ENCODE data around the gene PDIA5.

Gene PDIA5

DNA sequence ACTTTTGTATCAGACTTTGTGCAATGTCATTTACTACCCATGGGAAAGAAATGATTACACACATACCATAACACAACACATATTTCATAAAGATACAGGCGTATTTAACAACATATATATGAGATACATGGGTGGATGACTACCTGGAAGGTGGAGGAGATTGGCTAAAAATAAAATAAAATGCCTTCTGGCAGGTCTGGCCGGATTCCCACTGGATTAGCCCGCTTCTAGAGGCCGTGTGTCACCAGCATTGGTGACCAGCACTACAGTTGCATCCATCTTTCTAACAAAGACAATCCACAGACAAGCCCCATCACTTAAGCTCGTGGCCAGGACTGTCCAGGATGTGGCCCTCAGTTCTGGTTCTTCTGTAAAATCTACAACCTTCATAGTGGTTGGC, 114.0 kb downstream of the PDIA5 start:
- no peaks in the 10 kb centered on the region; the same call in 1 of the 2 replicates for H3K9me3 ChIP-seq (ENCODE audit: low read length)
- TF ChIP-seq EZH2 (IDR thresholded peaks at IDR 0.05; ENCODE audit: borderline replicate concordance, low read length) (no peak), CTCF (IDR thresholded peaks at IDR 0.05; ENCODE audit: low read length) (no peak)
- H3K4me2 ChIP-seq (ENCODE audit: low read length), result no peak overlapping the region
- no peaks in the 10 kb centered on the region for H3K9me2 ChIP-seq (ENCODE audit: low read depth, low read length)
- H3K27me3 ChIP-seq (ENCODE audit: insufficient read depth, low read length), result no peaks in the 10 kb centered on the region
- H3K79me2 ChIP-seq (ENCODE audit: insufficient read depth, low read length), result no peaks in the 10 kb centered on the region
- no peak overlapping the region for H3K9ac ChIP-seq (ENCODE audit: low read length)
- no peaks in the 10 kb centered on the region for H3K36me3 ChIP-seq (ENCODE audit: insufficient read depth, low read length)
- H3K4me1 ChIP-seq (ENCODE audit: insufficient read depth, low read length, severe bottlenecking), result no peaks in the 10 kb centered on the region
- no peaks in the 10 kb centered on the region for H3F3A ChIP-seq (ENCODE audit: insufficient read depth, low read length)
- no peak overlapping the region for H2AFZ ChIP-seq (ENCODE audit: low read length)
- no peak overlapping the region for H3K4me3 ChIP-seq (ENCODE audit: low read depth, low read length, poor library complexity, severe bottlenecking)
- H4K20me1 ChIP-seq (ENCODE audit: insufficient read depth, low read length), result no peaks in the 10 kb centered on the region
- no peak overlapping the region for H3K27ac ChIP-seq (ENCODE audit: low read depth, low read length, poor library complexity, severe bottlenecking)

- Histone ChIP-seq H3K9me2 (ENCODE audit: low read depth, low read length) (no peaks in the 10 kb centered on the region), H3K27ac (ENCODE audit: low read depth, low read length, poor library complexity, severe bottlenecking) (no peak overlapping the region), H3K4me1 (ENCODE audit: insufficient read depth, low read length, severe bottlenecking) (no peaks in the 10 kb centered on the region), H3K4me2 (ENCODE audit: low read length) (no peak overlapping the region), H3K27me3 (ENCODE audit: insufficient read depth, low read length) (no peaks in the 10 kb centered on the region), H3K9me3 (ENCODE audit: low read length) (no peaks in the 10 kb centered on the region; the same call in 1 of the 2 replicates), H3F3A (ENCODE audit: insufficient read depth, low read length) (no peaks in the 10 kb centered on the region), H2AFZ (ENCODE audit: low read length) (no peak overlapping the region), H3K79me2 (ENCODE audit: insufficient read depth, low read length) (no peaks in the 10 kb centered on the region), H3K4me3 (ENCODE audit: low read depth, low read length, poor library complexity, severe bottlenecking) (no peak overlapping the region), H3K9ac (ENCODE audit: low read length) (no peak overlapping the region), H4K20me1 (ENCODE audit: insufficient read depth, low read length) (no peaks in the 10 kb centered on the region), H3K36me3 (ENCODE audit: insufficient read depth, low read length) (no peaks in the 10 kb centered on the region)
- TF ChIP-seq EZH2 (IDR thresholded peaks at IDR 0.05; ENCODE audit: borderline replicate concordance, low read length), result no peak
- TF ChIP-seq CTCF (IDR thresholded peaks at IDR 0.05; ENCODE audit: low read length), result no peak
These were observed 119.9 kb downstream of the PDIA5 start for GRCh38 chr3:123186695-123187094.

DNA sequence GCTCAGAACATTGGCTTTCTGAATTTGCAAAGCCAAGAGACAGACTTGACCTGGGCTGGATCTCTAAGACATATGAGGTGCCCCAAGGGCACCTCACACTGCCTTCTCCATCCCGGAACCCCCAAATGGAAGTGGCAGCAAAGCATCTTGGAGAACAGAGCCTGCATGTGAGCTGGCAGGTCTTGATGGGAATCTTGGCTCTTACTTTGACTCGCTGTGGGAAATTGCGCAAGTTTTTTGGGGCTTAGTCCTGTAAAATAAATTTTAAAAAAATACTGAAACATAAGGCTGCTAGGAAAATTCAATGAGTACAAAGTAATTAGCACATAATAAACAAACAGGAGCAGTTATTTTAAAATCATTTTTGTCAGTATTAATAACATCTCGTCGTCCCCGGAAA, 121.2 kb downstream of the PDIA5 start:
- no peak overlapping the region for H3K4me3 ChIP-seq (ENCODE audit: low read depth, low read length, poor library complexity, severe bottlenecking)
- H3K9ac ChIP-seq (ENCODE audit: low read length), result no peak overlapping the region
- H3F3A ChIP-seq (ENCODE audit: insufficient read depth, low read length), result no peaks in the 10 kb centered on the region
- H4K20me1 ChIP-seq (ENCODE audit: insufficient read depth, low read length), result no peaks in the 10 kb centered on the region
- no peaks in the 10 kb centered on the region for H3K9me3 ChIP-seq (ENCODE audit: low read length)
- no peak overlapping the region for H3K27ac ChIP-seq (ENCODE audit: low read depth, low read length, poor library complexity, severe bottlenecking)
- TF ChIP-seq CTCF (IDR thresholded peaks at IDR 0.05; ENCODE audit: low read length) (no peak), EZH2 (IDR thresholded peaks at IDR 0.05; ENCODE audit: borderline replicate concordance, low read length) (no peak)
- no peak overlapping the region for H3K4me2 ChIP-seq (ENCODE audit: low read length)
- no peaks in the 10 kb centered on the region for H3K9me2 ChIP-seq (ENCODE audit: low read depth, low read length)
- H3K79me2 ChIP-seq (ENCODE audit: insufficient read depth, low read length), result no peaks in the 10 kb centered on the region
- no peak overlapping the region for H2AFZ ChIP-seq (ENCODE audit: low read length)
- no peaks in the 10 kb centered on the region for H3K27me3 ChIP-seq (ENCODE audit: insufficient read depth, low read length)
- no peaks in the 10 kb centered on the region for H3K4me1 ChIP-seq (ENCODE audit: insufficient read depth, low read length, severe bottlenecking)
- H3K36me3 ChIP-seq (ENCODE audit: insufficient read depth, low read length), result no peaks in the 10 kb centered on the region
